EL (cell line): ENCODE measurements around the gene PNMA5.
A peak's percentile ranks its signal among the peaks of the same experiment; 100 is the strongest.
"Not testable (repeated sequence)": the region's sequence is repeated elsewhere in the genome, so short reads cannot be mapped to it uniquely, and the experiment has no call there.

ENCODE experiments used
- DNase-seq: peaks from one replicate; pipeline ENCODE4 v3.0.0-alpha.2; 2016

The PNMA5 gene

GRCh38 chrX:152993933-152994332 is at the start of gene PNMA5:
Gene PNMA5 (minus strand): TSS chrX:152994116. CDS start chrX:152991598, 2,518 bp downstream.
- no peak for DNase-seq

- DNase-seq: peak; percentile 64
Measured at GRCh38 chrX:153032397-153033118, 38.6 kb upstream of the PNMA5 start.

- no peak for DNase-seq
Measured at GRCh38 chrX:153030801-153031200, 36.9 kb upstream of the PNMA5 start.

- no peak for DNase-seq
Measured at GRCh38 chrX:153029875-153030274, 36.0 kb upstream of the PNMA5 start.

GRCh38 chrX:153029162-153029561 is 35.2 kb upstream of the PNMA5 start:
- no peak for DNase-seq

GRCh38 chrX:153028487-153028886 is 34.6 kb upstream of the PNMA5 start:
- not testable (repeated sequence) for DNase-seq

GRCh38 chrX:153026501-153026900 is 32.6 kb upstream of the PNMA5 start:
- DNase-seq: not testable (repeated sequence)

- no peak for DNase-seq
Measured at GRCh38 chrX:153019166-153019565, 25.2 kb upstream of the PNMA5 start.

- DNase-seq: not testable (repeated sequence)
Measured at GRCh38 chrX:153017174-153017573, 23.3 kb upstream of the PNMA5 start.

- DNase-seq: no peak
Measured at GRCh38 chrX:153004780-153005179, 10.9 kb upstream of the PNMA5 start.

- no peak for DNase-seq
Measured at GRCh38 chrX:153003981-153004380, 10.1 kb upstream of the PNMA5 start.

- not testable (repeated sequence) for DNase-seq
Measured at GRCh38 chrX:153002182-153002581, 8.3 kb upstream of the PNMA5 start.

GRCh38 chrX:152997337-152997736 is 3.4 kb upstream of the PNMA5 start:
- DNase-seq: no peak

- no peak for DNase-seq
Measured at GRCh38 chrX:152992115-152992514, 1.8 kb downstream of the PNMA5 start.

- DNase-seq: no peak
Measured at GRCh38 chrX:152991123-152991522, 2.8 kb downstream of the PNMA5 start.

- no peak for DNase-seq
Measured at GRCh38 chrX:152989292-152989658, 4.6 kb downstream of the PNMA5 start.

- DNase-seq: no peak
Measured at GRCh38 chrX:152988536-152989291, 5.2 kb downstream of the PNMA5 start.

- no peak for DNase-seq
Measured at GRCh38 chrX:152987801-152988200, 6.1 kb downstream of the PNMA5 start.

- DNase-seq: not testable (repeated sequence)
Measured at GRCh38 chrX:152987156-152987555, 6.8 kb downstream of the PNMA5 start.

- DNase-seq: not testable (repeated sequence)
Measured at GRCh38 chrX:152985383-152985782, 8.5 kb downstream of the PNMA5 start.

GRCh38 chrX:152968193-152968592 is 25.7 kb downstream of the PNMA5 start:
- DNase-seq: no peak

- no peak for DNase-seq
Measured at GRCh38 chrX:152960115-152960514, 33.8 kb downstream of the PNMA5 start.

- no peak for DNase-seq
Measured at GRCh38 chrX:152959626-152960025, 34.3 kb downstream of the PNMA5 start.
